ENCODE data around the gene RPP25L.

Gene RPP25L

DNA sequence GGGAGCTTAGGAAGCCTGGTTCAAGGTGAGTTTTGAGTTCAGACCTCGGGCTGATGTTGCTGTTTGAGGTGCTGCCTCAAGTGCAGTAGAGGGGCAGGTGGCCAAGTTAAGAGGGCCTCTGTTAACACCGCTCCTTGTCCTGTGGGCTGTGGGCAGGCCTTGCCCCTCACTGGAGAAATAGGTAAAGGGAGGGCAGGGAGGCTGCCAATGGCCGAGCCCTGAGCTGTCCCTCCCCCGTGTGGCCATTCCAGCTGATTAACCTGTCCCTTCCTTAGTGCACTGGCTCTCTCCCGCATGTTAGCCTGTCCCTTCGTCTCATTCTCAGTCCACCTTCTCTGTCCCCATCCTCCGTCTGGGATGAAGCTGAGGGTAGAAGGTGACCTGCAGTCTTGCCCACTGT lies 43.8 kb downstream of the RPP25L start:
- no peak for DNase-seq

DNA sequence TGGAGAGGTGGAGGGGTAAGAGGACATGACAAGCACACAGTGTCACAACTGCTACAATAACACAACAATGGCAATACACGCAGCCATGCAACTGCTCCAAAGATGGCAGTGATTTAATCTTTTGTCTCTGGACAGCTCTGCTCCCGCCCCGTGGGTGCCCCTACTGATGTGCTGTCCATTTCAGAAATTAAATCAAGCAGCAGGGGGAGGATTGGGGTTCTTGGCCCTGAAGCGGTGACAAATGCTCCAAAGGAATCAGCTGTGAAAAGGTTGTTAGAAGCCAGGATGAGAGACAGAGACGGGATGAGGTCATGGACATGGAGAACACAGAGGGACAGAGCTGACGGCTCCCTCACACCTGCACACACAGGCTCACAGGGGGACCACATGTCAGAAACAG lies 44.9 kb downstream of the RPP25L start:
- DNase-seq, result no peak

DNA sequence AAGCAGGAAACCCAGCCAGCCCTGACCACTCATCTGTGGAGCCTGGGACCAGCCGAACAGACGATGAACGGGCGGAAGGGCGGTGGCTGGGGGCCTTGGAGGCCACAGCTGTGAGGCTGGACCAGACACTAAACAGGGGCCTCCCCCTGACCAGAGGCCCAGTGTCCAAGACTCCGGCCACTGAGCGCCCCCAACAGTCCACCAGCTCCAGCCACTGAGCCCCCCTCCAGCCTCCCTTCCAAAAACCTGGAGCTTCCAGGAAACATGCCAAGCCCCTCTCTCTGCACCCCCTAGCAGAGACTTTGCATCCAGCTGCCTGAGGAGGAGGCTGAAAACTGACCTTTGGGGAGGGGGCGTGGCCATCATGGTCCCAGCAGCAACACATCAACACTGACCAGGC lies 45.6 kb downstream of the RPP25L start:
- DNase-seq, result no peak

DNA sequence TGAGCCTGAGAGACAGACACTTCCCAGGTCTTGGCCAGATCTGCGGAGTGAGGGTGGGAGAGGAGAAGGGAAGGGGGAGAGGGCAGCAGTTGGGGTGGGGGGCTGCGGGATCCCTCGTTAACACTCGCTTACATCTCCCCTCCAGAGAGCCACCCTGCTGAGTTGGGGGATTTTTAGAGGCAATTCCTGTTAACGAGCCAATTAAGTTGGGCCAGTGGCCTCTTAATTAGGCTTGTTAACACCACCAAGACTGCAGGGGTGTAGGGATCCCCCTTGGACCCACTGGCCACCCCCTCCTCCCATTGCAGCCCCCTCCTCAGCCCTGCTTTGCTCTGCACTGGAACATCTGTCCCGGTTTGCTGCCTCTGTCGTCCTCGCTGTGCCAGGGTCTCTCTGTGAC lies 46.0 kb downstream of the RPP25L start:
- no peak for DNase-seq

DNA sequence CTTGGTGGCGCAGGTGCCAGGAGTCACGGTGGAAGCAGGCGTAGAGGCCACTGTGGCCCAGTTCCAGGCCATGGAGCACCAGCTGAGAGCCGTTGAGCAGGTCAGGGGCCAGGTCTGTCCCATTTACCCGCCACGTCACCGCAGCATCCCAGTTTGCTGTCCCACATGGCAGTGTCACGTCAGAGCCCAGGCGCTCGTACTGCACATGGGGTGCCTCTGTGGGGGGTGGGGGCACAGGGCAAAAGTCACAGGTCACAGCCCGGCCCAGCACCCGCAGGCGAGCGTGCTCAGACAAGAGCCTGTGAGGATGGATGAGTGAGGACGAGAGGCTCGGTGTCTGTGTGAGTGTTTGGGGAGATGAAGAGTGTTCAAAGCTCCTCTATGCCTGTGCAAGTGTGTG lies 47.3 kb downstream of the RPP25L start:
- no peak for DNase-seq

DNA sequence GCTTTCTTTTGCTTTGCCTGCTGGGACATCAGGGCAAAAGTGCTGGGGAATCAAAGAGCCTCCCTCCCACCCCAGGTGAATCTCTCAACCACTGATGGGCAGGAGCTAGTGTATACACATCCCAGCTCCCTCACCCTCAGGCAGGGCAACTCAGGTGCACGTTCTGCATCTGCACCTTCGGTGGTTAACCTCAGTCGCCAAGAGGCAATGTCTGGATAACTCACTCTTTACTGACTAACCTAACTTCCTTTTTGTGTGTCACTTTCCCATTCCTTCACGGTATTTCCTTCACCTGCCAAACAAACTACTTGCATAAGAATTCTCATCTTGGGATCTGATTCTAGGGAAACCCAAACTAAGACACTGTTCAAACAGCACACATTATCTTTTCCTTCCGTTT lies 48.6 kb downstream of the RPP25L start:
- no peak for DNase-seq

DNA sequence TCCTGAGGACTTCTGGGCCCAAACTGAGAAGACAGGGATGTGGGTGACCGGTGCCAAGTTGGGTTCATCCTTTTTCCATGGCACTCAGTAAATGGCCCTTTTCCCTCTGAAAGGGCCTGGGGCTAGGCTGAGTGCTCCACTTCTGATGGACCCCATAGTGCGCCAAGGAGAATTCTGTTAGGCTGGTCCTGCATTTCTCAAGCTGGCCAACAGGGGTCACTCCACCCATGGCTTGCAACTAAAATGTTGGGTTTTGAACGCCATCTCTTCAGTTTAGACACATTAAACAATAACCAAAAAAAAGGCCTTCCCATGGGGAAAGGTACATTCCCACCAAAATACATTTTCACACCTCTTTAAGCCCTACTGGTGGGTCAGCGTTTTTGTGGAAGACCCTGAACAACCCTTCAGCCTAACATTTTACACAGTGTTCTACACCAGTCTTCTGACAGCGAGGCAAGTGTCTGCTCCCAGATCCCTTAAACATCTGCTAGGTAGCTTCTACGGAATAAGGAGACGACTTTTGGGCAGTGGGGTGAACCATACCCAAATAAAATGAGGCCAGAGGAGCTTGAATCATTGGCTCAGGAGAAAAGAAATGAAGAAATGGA lies 49.7 kb downstream of the RPP25L start:
- no peak for DNase-seq

DNA sequence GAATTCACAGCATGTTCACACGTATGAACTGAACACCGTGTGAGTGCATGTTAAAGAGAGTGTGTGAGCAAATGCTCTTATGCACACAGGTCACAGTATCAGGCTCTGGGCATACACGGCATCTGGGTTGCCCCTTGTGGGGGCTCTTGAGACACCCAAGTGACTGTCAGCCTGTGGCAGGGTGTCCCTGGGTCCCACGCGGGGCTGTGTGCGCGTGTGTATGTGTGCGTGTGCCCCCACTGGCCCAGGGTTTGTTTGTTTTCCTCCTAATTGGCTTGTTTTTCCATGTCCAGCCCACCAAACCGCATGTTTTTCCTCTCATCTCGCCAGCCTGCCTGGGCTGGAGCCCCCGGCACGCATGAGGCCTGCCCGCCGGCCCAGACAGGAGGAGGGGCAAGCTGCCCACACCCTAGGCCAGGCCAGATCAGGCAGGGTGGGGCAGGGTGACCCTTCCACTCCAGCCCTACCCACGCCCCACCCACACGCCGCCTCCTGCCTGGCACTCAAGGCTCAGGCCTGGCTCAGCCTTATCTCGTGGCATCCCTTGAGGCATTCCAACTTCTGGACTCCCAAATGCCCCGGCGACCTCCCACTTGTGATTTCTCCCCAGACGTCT lies 51.2 kb downstream of the RPP25L start:
- no peak for DNase-seq
